Left ventricle myocardium inferior (tissue), 1 donor: Measurements from ENCODE around the gene RBM6. TPM values are rescaled to one million over a fixed set of nuclear protein-coding genes. Genes with fewer than 3 reads are reported as not detected.

Experiments
- DNase-seq: peaks from one replicate; pipeline ENCODE4 v3.0.0-alpha.2; 2020
- H3K27ac ChIP-seq: fragments of 200-600 bp; replicated peaks from 2 replicates; pipeline ENCODE4 v1.8.0; 2021
- H3K27me3 ChIP-seq: fragments of 200-600 bp; 2 replicates; pipeline ENCODE4 v1.8.0; 2021; ENCODE audit warnings: low read depth
- H3K36me3 ChIP-seq: fragments of 200-600 bp; 2 replicates; pipeline ENCODE4 v1.8.0; 2021
- H3K4me1 ChIP-seq: fragments of 200-600 bp; 2 replicates; pipeline ENCODE4 v1.8.0; 2021
- H3K4me3 ChIP-seq: fragments of 200-600 bp; 2 replicates; pipeline ENCODE4 v1.8.0; 2021; ENCODE audit warnings: mild to moderate bottlenecking, moderate library complexity
- H3K9me3 ChIP-seq: fragments of 200-600 bp; replicated peaks from 2 replicates; pipeline ENCODE4 v1.8.0; 2021
- CTCF ChIP-seq: fragments of 200-600 bp; IDR thresholded peaks from 2 replicates; pipeline ENCODE4 v1.8.0; 2021; ENCODE audit warnings: antibody characterized with exemption, mild to moderate bottlenecking, borderline replicate concordance
- intact Hi-C: fragments of 100-400 bp; cut with micrococcal nuclease; formaldehyde crosslinking; loops from one replicate; pipeline ENCODE4 v1.11.0; 2022
- total RNA-seq: library from RNA; stranded (reverse); fragmentation: NEBNext Ultra II Directional; extraction: Animal tissue kit (Norgen Biotek cat#: 25700); gene quantifications from one replicate; pipeline ENCODE4 v1.2.1, GENCODE V29; 2021
- donor health status: DM: no; HTN: yes; CAD: no; lungs with severe emphysema.

The RBM6 gene
- total RNA-seq, 1 donor from 2014 or later: 40.4 TPM

- TF ChIP-seq CTCF: no peak
- H3K27me3 ChIP-seq: no peaks in the 10 kb centered on the region
- DNase-seq: no peak
- H3K4me3 ChIP-seq: no peak overlapping the region
- H3K4me1 ChIP-seq: peaks cover 29% of the 10 kb centered on the region
- H3K9me3 ChIP-seq: no peaks in the 10 kb centered on the region
- peaks cover 22% of the 10 kb centered on the region for H3K36me3 ChIP-seq
- intact Hi-C loops: no loop called here
- H3K27ac ChIP-seq: no peak overlapping the region
These were observed 184.3 kb downstream of the RBM6 start for GRCh38 chr3:50124052-50124799.

- Histone ChIP-seq H3K4me1 (peaks cover 29% of the 10 kb centered on the region), H3K4me3 (no peak overlapping the region), H3K36me3 (peaks cover 16% of the 10 kb centered on the region), H3K9me3 (no peaks in the 10 kb centered on the region), H3K27me3 (no peaks in the 10 kb centered on the region), H3K27ac (no peak overlapping the region)
- intact Hi-C loops: no loop called here
- TF ChIP-seq CTCF: no peak
- no peak for DNase-seq
These were observed 184.8 kb downstream of the RBM6 start for GRCh38 chr3:50124800-50125178.

- peak; percentile 4 for DNase-seq
- Histone ChIP-seq H3K4me3 (no peak overlapping the region), H3K9me3 (no peaks in the 10 kb centered on the region), H3K36me3 (peaks cover 7% of the 10 kb centered on the region), H3K4me1 (peaks cover 29% of the 10 kb centered on the region), H3K27me3 (no peaks in the 10 kb centered on the region), H3K27ac (no peak overlapping the region)
- TF ChIP-seq CTCF: no peak
- intact Hi-C loops: no loop called here
These were observed 185.8 kb downstream of the RBM6 start for GRCh38 chr3:50125541-50126286.

- DNase-seq: peak; percentile 11
- no peaks in the 10 kb centered on the region for H3K36me3 ChIP-seq
- no peaks in the 10 kb centered on the region for H3K27me3 ChIP-seq
- no peak overlapping the region for H3K27ac ChIP-seq
- H3K9me3 ChIP-seq: no peaks in the 10 kb centered on the region
- intact Hi-C loops: no loop called here
- H3K4me3 ChIP-seq: no peak overlapping the region
- peaks cover 29% of the 10 kb centered on the region for H3K4me1 ChIP-seq
- TF ChIP-seq CTCF: no peak
These were observed 186.6 kb downstream of the RBM6 start for GRCh38 chr3:50126287-50127211.

Other genes starting within 250 kb of the RBM6 start
- not detected for gene AMIGO3, start 220.5 kb upstream of the RBM6 start, total RNA-seq
- 15.1 TPM for gene GMPPB, start 216.2 kb upstream of the RBM6 start, total RNA-seq
- gene IP6K1, start 153.6 kb upstream of the RBM6 start, total RNA-seq: 16.9 TPM
- gene CDHR4, start 140.3 kb upstream of the RBM6 start, total RNA-seq: not detected
- gene INKA1, start 136.9 kb upstream of the RBM6 start, total RNA-seq: 2.3 TPM
- 25.1 TPM for gene UBA7, start 126.2 kb upstream of the RBM6 start, total RNA-seq
- gene TRAIP, start 83.6 kb upstream of the RBM6 start, total RNA-seq: 0.63 TPM
- gene CAMKV, start 70.2 kb upstream of the RBM6 start, total RNA-seq: not detected
- 1.7 TPM for gene MST1R, start 36.3 kb upstream of the RBM6 start, total RNA-seq
- 8.4 TPM for gene MON1A, start 10.3 kb upstream of the RBM6 start, total RNA-seq
- 58.4 TPM for gene RBM5, start 148.8 kb downstream of the RBM6 start, total RNA-seq
- 10.2 TPM for gene SEMA3F, start 215.2 kb downstream of the RBM6 start, total RNA-seq